SKM-1 (cell line): ENCODE measurements around the gene USP9X.
"Not testable (repeated sequence)": the region's sequence is repeated elsewhere in the genome, so short reads cannot be mapped to it uniquely, and the experiment has no call there.

Experiments
- DNase-seq: peaks from one replicate; lab custom pipeline; 2025; ENCODE audit not compliant: unreplicated experiment; lab: John Stamatoyannopoulos, UW

USP9X gene

DNA sequence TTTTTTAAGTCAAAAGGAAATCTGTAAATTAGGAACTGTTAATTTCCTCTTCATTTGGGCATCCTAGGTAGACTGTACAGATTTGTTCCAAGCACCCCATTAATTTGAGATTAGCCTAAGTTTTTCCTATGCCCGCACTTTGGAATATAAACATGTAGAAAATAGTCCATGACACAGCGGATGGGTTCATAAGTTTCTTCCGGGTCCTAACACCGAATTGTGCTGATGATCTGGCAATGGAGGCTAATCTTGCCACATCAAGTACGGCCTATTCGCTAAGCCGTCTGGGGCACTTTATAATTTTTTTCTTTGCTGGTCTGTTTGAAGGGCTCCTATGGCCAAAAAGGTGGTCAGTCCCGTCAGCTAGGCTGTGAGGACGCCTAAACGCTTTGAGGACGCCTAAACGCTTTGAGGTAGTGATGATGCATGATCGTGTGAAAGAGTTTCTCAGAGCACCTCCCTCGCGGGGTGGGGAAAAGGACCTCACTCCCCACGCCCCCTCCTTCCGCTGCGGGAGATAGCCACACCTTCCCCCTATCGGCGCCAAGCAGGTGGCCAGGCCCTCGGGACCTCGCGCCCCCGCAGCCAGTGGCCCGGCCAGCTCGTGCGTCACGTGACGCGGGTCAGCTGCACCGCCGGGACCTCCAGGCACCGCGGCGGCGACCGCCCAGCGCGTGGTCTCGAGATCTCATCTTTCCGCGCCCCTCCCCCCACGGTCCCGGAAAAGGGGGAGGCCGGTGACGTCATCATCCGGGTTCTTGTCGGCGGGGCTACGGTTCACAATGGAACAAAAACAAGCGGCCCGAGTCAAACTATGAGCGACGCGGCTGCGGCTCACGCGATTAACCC lies 977 bp upstream of the USP9X start:
- DNase-seq, result peak; percentile 80

- peak; percentile 26 for DNase-seq
These were observed 250 bp downstream of the USP9X start for GRCh38 chrX:41085512-41085877.

- DNase-seq, result no peak
These were observed 807 bp downstream of the USP9X start for GRCh38 chrX:41085878-41086626.

GRCh38 chrX:41086627-41086932 lies 1.3 kb downstream of the USP9X start:
- no peak for DNase-seq

GRCh38 chrX:41087201-41087600 lies 2.0 kb downstream of the USP9X start:
- DNase-seq, result no peak

- DNase-seq, result no peak
These were observed 5.5 kb downstream of the USP9X start for GRCh38 chrX:41090568-41091238.

DNA sequence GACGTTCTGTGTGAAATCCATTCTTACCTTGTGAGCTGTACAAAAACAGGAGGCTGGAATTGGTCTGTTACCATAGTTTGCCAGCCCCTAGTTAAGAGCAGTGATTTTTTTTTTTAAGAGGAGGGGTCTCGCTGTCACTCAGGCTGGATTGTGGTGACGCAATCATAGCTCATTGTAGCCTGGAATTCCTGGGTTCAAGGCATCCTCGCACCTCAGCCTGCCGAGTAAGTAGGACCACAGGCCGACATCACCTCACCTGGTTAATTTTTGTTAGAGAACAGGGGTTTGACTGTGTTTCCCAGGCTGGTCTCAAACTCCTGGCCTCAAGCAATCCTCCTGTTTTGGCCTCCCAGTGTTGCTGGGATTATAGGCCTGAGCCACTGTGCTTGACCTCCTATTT lies 7.5 kb downstream of the USP9X start:
- no peak for DNase-seq

DNA sequence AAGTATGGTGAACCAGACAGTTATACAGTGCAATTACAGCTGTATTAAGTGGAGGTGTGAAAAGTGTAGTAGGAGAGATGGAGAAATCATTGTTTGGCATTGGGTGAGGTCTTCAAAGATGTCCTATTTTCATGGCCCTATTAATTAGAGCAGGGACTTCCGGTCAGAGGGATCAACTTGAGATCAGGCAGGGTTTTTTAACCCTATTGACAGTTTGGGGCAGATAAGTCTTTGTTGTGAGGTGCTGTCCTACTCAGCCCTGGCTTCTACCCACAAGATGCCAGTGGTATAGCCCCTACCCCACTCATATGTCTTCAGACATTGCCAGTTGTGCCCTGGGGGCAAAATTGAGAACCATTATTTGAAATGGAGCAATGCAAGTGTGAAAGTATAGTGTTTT lies 9.9 kb downstream of the USP9X start:
- no peak for DNase-seq

DNA sequence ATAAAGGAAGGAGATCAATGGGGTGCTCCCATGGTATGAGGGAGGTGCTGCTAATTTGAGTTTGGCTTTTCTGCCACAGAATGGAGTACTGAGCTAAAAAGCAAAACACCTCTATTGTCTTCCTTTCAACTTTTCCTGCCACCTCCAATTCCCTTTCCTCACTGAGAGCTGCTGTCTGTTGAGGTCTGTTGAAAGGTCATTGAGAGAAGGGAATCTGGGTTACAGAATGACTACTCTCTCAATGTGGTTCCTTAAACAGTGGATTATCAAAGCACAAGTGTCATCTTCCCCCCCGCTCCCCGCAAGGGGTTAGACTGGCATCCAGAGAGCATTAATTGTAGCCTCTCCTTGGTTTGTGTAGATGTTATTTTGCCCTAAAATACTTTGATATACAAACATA lies 10.7 kb downstream of the USP9X start:
- DNase-seq, result no peak

GRCh38 chrX:41096339-41096955 lies 11.2 kb downstream of the USP9X start:
- no peak for DNase-seq

- DNase-seq, result no peak
These were observed 12.1 kb downstream of the USP9X start for GRCh38 chrX:41097326-41097725.

- no peak for DNase-seq
These were observed 15.0 kb downstream of the USP9X start for GRCh38 chrX:41100200-41100599.

DNA sequence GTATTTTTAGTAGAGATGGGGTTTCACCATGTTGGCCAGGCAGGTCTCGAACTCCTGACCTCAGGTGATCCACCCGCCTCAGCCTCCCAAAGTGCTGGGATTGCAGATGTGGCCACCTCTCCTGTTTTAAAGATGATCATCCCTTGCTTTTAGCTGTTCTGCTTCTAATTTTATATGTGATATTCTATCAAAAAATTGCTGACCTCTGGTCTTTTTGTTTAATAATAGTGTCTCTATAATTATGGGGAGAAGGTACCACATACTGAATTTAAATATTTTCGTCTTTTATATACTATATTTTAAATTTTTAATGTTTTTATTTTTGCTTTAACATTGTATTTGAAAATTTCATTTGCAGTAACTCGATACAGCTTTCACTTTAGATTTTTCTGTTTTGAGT lies 15.6 kb downstream of the USP9X start:
- DNase-seq, result no peak

GRCh38 chrX:41105005-41105404 lies 19.8 kb downstream of the USP9X start:
- DNase-seq, result no peak

DNA sequence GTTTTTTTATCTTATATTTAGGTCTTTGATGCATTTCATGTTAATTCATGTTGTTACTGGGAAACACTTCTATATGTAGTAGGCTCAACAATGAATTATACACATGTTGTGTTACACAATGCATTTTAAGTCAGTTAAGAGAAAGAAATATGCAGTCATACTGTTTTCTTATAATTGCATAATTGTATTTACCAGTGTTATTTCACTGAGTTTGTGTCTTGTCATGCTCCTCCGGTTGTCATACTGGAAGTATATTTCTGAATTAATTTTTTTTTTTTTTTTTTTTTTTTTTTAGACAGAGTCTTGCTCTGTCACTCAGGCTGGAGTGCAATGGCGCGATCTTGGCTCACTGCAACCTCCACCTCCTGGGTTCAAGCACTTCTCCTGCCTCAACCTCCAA lies 21.0 kb downstream of the USP9X start:
- DNase-seq, result not testable (repeated sequence)

- DNase-seq, result no peak
These were observed 22.8 kb downstream of the USP9X start for GRCh38 chrX:41108007-41108406.

GRCh38 chrX:41108463-41109205 lies 23.4 kb downstream of the USP9X start:
- DNase-seq, result no peak

DNA sequence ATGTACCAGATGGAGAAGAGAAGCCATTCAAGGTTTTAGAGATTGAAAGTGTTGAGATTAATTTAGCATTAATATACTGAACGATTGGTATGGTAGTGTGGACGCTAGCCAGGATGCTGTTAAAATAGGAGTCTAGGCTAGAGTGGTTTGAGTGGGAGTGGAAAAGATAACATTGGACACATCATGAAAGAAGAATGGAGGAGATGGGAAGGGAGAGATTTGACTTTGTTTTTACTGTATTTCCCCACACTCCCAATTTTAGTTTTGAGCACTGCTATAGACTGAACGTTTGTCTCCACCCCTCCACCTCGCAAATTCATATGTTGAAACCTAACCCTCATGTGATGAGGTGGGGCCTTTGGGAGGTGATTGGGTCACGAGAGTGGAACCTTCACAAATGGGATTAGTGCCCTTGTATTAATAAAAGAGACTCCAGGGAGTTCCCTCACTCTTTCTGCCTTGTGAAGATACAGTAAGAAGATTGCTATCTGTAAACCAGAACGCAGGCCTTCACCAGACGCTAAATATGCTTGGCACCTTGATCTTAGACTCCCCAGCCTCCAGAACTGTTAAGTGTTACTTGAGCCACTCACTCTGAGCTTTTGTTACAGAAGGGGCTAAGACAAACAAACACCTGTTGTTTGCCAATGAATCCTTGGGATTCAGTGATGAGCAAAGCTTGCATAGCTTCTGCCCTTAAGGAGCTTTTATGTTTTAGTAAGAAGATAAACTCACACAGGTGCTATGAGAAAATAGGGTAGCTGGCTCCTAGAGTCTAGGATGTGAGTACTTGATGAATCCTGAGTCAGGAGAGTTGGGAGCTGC lies 25.8 kb downstream of the USP9X start:
- no peak for DNase-seq

GRCh38 chrX:41115104-41115425 lies 29.8 kb downstream of the USP9X start:
- DNase-seq, result not testable (repeated sequence)

DNA sequence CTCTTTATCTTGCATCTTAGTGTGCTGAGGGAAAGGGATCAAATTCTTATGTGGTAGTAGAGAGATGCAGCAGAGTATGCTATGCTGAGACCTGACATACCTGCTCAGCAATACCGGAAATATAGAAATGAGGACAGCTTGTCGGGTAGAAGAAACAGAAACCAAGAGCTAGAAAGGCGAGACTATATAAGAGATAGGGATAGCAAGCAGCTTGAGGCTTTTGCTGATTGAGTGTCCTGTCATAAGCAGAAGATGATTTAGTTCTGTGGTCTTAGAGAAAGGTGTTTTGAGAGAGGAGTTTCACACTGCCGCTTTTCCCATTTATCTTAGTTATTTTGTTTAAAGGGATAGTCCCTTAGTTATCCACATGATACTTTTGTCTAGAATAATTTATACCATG lies 31.7 kb downstream of the USP9X start:
- no peak for DNase-seq
